ENCODE results near the gene KCNE2.

Gene KCNE2

GRCh38 chr21:34360488-34361241, 3.1 kb upstream of the KCNE2 start:
- no peak overlapping the region for H3K27ac ChIP-seq (ENCODE audit: insufficient read depth in 1 of 2, low read depth in 1 of 2, low read length in 2 of 2, poor library complexity in 1 of 2, severe bottlenecking in 2 of 2)
- ChIA-PET POLR2A (no interaction called here), CTCF (interaction anchor here (0.6 to 1.3 kb wide), 5 partner anchors 9 to 436 kb away, joined by 3 read pairs; no protein-coding TSS in a partner anchor)
- 91% methylated on average over 3 of the region's 12 CpGs for WGBS (ENCODE audit: insufficient coverage)
- peaks cover 0 to 2% (median 0%) of the 10 kb centered on the region in 4 experiments for H3K4me1 ChIP-seq (ENCODE audit: control extremely low read depth in 1 of 4, control insufficient read depth in 4 of 4, insufficient read depth in 4 of 4, low read length in 3 of 4)
- H3K36me3 ChIP-seq (ENCODE audit: control insufficient read depth in 4 of 4, insufficient read depth in 4 of 4, low read length in 3 of 4) = no peaks in the 10 kb centered on the region
- DNase-seq = no peak
- no peaks in the 10 kb centered on the region for H3K27me3 ChIP-seq (replicated peaks in 2 of 5; ENCODE audit: control insufficient read depth in 4 of 5, insufficient read depth in 5 of 5, low read length in 4 of 5)
- peaks cover 0 to 7% (median 0%) of the 10 kb centered on the region in 5 experiments for H3K9me3 ChIP-seq (ENCODE audit: control extremely low read depth in 1 of 5, control insufficient read depth in 4 of 5, insufficient read depth in 2 of 5, low read depth in 1 of 5, low read length in 4 of 5)
- H3K4me3 ChIP-seq (ENCODE audit: control insufficient read depth in 1 of 7, extremely low read depth in 1 of 7, insufficient read depth in 4 of 7, low read depth in 2 of 7, low read length in 6 of 7) = no peak overlapping the region

GRCh38 chr21:34362136-34362444, 1.7 kb upstream of the KCNE2 start:
- H3K4me3 ChIP-seq (ENCODE audit: control insufficient read depth in 1 of 7, extremely low read depth in 1 of 7, insufficient read depth in 4 of 7, low read depth in 2 of 7, low read length in 6 of 7) = peak overlapping the region in 1 of 7 experiments; percentile 14
- H3K4me1 ChIP-seq (ENCODE audit: control extremely low read depth in 1 of 4, control insufficient read depth in 4 of 4, insufficient read depth in 4 of 4, low read length in 3 of 4) = peaks cover 0 to 2% (median 0%) of the 10 kb centered on the region in 4 experiments
- H3K27ac ChIP-seq (ENCODE audit: insufficient read depth in 1 of 2, low read depth in 1 of 2, low read length in 2 of 2, poor library complexity in 1 of 2, severe bottlenecking in 2 of 2) = no peak overlapping the region
- no CpG with 5 or more reads among the region's 3 CpGs for WGBS (ENCODE audit: insufficient coverage)
- no peaks in the 10 kb centered on the region for H3K27me3 ChIP-seq (replicated peaks in 2 of 5; ENCODE audit: control insufficient read depth in 4 of 5, insufficient read depth in 5 of 5, low read length in 4 of 5)
- ChIA-PET CTCF (interaction anchor here (0.6 to 3.0 kb wide), 9 partner anchors 14 to 460 kb away, joined by 3 to 15 read pairs (median 4); no protein-coding TSS in a partner anchor), POLR2A (no interaction called here)
- H3K9me3 ChIP-seq (ENCODE audit: control extremely low read depth in 1 of 5, control insufficient read depth in 4 of 5, insufficient read depth in 2 of 5, low read depth in 1 of 5, low read length in 4 of 5) = peaks cover 0 to 7% (median 0%) of the 10 kb centered on the region in 5 experiments
- H3K36me3 ChIP-seq (ENCODE audit: control insufficient read depth in 4 of 4, insufficient read depth in 4 of 4, low read length in 3 of 4) = no peaks in the 10 kb centered on the region
- DNase-seq = no peak

DNA sequence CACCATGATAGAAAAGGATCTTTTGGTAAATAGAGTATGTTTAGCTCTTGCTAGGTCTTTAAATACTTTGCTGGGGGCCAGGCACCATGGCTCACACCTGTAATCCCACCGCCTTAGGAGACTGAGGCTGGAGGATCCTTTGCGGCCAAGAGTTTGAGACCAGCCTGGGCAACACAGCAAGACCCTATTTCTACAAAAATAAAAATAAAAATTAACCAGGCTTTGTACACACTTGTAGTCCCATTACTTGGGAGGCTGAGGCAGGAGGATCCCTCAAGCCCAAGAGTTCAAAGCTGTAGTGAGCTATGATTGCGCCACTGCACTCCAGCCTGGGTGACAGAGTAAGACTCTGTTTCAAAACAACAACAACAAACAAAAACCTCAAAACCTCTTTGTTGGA, 1.1 kb upstream of the KCNE2 start:
- H3K36me3 ChIP-seq (ENCODE audit: control insufficient read depth in 4 of 4, insufficient read depth in 4 of 4, low read length in 3 of 4) = no peaks in the 10 kb centered on the region
- peaks cover 0 to 5% (median 0%) of the 10 kb centered on the region in 5 experiments for H3K9me3 ChIP-seq (ENCODE audit: control extremely low read depth in 1 of 5, control insufficient read depth in 4 of 5, insufficient read depth in 2 of 5, low read depth in 1 of 5, low read length in 4 of 5)
- peaks cover 0 to 2% (median 0%) of the 10 kb centered on the region in 4 experiments for H3K4me1 ChIP-seq (ENCODE audit: control extremely low read depth in 1 of 4, control insufficient read depth in 4 of 4, insufficient read depth in 4 of 4, low read length in 3 of 4)
- WGBS (ENCODE audit: insufficient coverage) = 100% methylated on average over 1 of the region's 3 CpGs
- H3K4me3 ChIP-seq (ENCODE audit: control insufficient read depth in 1 of 7, extremely low read depth in 1 of 7, insufficient read depth in 4 of 7, low read depth in 2 of 7, low read length in 6 of 7) = no peak overlapping the region
- DNase-seq = no peak
- ChIA-PET CTCF (interaction anchor here (0.6 to 3.0 kb wide), 10 partner anchors 8 to 460 kb away, joined by 3 to 15 read pairs (median 4); no protein-coding TSS in a partner anchor), POLR2A (no interaction called here)
- no peak overlapping the region for H3K27ac ChIP-seq (ENCODE audit: insufficient read depth in 1 of 2, low read depth in 1 of 2, low read length in 2 of 2, poor library complexity in 1 of 2, severe bottlenecking in 2 of 2)
- no peaks in the 10 kb centered on the region for H3K27me3 ChIP-seq (replicated peaks in 2 of 5; ENCODE audit: control insufficient read depth in 4 of 5, insufficient read depth in 5 of 5, low read length in 4 of 5)

GRCh38 chr21:34364921-34365320, 1.1 kb downstream of the KCNE2 start:
- no peak for DNase-seq
- CTCF ChIA-PET = interaction anchor here (0.5 to 3.0 kb wide), 5 partner anchors 17 to 442 kb away, joined by 3 to 15 read pairs (median 4); no protein-coding TSS in a partner anchor

GRCh38 chr21:34365809-34366208, 2.0 kb downstream of the KCNE2 start:
- no peak overlapping the region for H3K27ac ChIP-seq (ENCODE audit: insufficient read depth in 1 of 2, low read depth in 1 of 2, low read length in 2 of 2, poor library complexity in 1 of 2, severe bottlenecking in 2 of 2)
- H3K9me3 ChIP-seq (ENCODE audit: control extremely low read depth in 1 of 5, control insufficient read depth in 4 of 5, insufficient read depth in 2 of 5, low read depth in 1 of 5, low read length in 4 of 5) = no peaks in the 10 kb centered on the region
- peaks cover 0 to 2% (median 0%) of the 10 kb centered on the region in 5 experiments for H3K27me3 ChIP-seq (replicated peaks in 2 of 5; ENCODE audit: control insufficient read depth in 4 of 5, insufficient read depth in 5 of 5, low read length in 4 of 5)
- POLR2A ChIA-PET = no interaction called here
- peaks cover 0 to 2% (median 0%) of the 10 kb centered on the region in 4 experiments for H3K4me1 ChIP-seq (ENCODE audit: control extremely low read depth in 1 of 4, control insufficient read depth in 4 of 4, insufficient read depth in 4 of 4, low read length in 3 of 4)
- H3K36me3 ChIP-seq (ENCODE audit: control insufficient read depth in 4 of 4, insufficient read depth in 4 of 4, low read length in 3 of 4) = no peaks in the 10 kb centered on the region
- H3K4me3 ChIP-seq (ENCODE audit: control insufficient read depth in 1 of 7, extremely low read depth in 1 of 7, insufficient read depth in 4 of 7, low read depth in 2 of 7, low read length in 6 of 7) = no peak overlapping the region
- CTCF ChIA-PET = interaction anchor here (1.2 to 2.4 kb wide), 3 partner anchors 11 to 266 kb away, joined by 3 to 6 read pairs (median 5); no protein-coding TSS in a partner anchor
- 98% methylated on average over 6 of the region's 6 CpGs for WGBS (ENCODE audit: insufficient coverage)
- no peak for DNase-seq

More at GRCh38 chr21:34364921-34365320, 1.1 kb downstream of the KCNE2 start:
- no peaks in the 10 kb centered on the region for H3K36me3 ChIP-seq (ENCODE audit: control insufficient read depth in 4 of 4, insufficient read depth in 4 of 4, low read length in 3 of 4)
- no peak overlapping the region for H3K4me3 ChIP-seq (ENCODE audit: control insufficient read depth in 1 of 7, extremely low read depth in 1 of 7, insufficient read depth in 4 of 7, low read depth in 2 of 7, low read length in 6 of 7)
- no peaks in the 10 kb centered on the region for H3K9me3 ChIP-seq (ENCODE audit: control extremely low read depth in 1 of 5, control insufficient read depth in 4 of 5, insufficient read depth in 2 of 5, low read depth in 1 of 5, low read length in 4 of 5)
- H3K27ac ChIP-seq (ENCODE audit: insufficient read depth in 1 of 2, low read depth in 1 of 2, low read length in 2 of 2, poor library complexity in 1 of 2, severe bottlenecking in 2 of 2) = no peak overlapping the region
- peaks cover 0 to 2% (median 0%) of the 10 kb centered on the region in 4 experiments for H3K4me1 ChIP-seq (ENCODE audit: control extremely low read depth in 1 of 4, control insufficient read depth in 4 of 4, insufficient read depth in 4 of 4, low read length in 3 of 4)
- H3K27me3 ChIP-seq (replicated peaks in 2 of 5; ENCODE audit: control insufficient read depth in 4 of 5, insufficient read depth in 5 of 5, low read length in 4 of 5) = peaks cover 0 to 2% (median 0%) of the 10 kb centered on the region in 5 experiments
- POLR2A ChIA-PET = no interaction called here

DNA sequence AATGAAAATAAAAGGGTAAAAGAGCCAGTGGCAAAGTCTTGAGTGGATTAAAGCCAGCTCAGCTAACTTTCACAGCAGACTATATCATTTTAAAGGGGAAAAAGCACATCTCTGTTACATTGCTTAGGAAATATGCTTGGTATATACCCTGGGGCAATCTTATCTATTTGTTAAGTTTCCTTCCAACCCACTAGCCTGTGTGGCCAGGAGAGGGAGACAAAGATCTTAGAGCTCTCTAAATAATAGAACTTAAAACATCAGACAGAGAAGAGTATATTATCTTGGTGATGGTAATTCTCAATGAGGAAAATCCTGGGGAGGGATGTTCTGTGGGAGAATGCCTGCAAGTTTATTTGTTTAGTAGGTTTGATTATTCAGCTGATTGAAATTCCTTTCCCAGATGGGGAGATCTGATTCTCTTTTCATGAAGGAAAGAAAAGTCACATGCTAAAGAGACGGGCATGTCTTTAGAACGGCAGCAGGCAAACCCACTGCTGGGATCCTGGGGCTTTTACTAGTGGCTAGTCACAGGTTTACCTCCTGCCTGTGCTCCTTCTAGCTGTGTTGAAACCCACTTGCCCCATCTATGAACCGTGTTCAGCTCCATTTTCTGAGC, 3.6 kb downstream of the KCNE2 start:
- H3K4me3 ChIP-seq (ENCODE audit: control insufficient read depth in 1 of 7, extremely low read depth in 1 of 7, insufficient read depth in 4 of 7, low read depth in 2 of 7, low read length in 6 of 7) = no peak overlapping the region
- no peaks in the 10 kb centered on the region for H3K4me1 ChIP-seq (ENCODE audit: control extremely low read depth in 1 of 4, control insufficient read depth in 4 of 4, insufficient read depth in 4 of 4, low read length in 3 of 4)
- H3K9me3 ChIP-seq (ENCODE audit: control extremely low read depth in 1 of 5, control insufficient read depth in 4 of 5, insufficient read depth in 2 of 5, low read depth in 1 of 5, low read length in 4 of 5) = no peaks in the 10 kb centered on the region
- H3K36me3 ChIP-seq (ENCODE audit: control insufficient read depth in 4 of 4, insufficient read depth in 4 of 4, low read length in 3 of 4) = no peaks in the 10 kb centered on the region
- CTCF ChIA-PET = interaction anchor here (0.7 to 1.4 kb wide), 6 partner anchors 19 to 717 kb away, joined by 3 to 5 read pairs (median 4); no protein-coding TSS in a partner anchor
- no peak overlapping the region for H3K27ac ChIP-seq (ENCODE audit: insufficient read depth in 1 of 2, low read depth in 1 of 2, low read length in 2 of 2, poor library complexity in 1 of 2, severe bottlenecking in 2 of 2)
- DNase-seq = peak; percentile 57 to 81 (median 76)
- POLR2A ChIA-PET = no interaction called here
- WGBS (ENCODE audit: insufficient coverage) = 88% methylated on average over 3 of the region's 3 CpGs
- peaks cover 0 to 2% (median 0%) of the 10 kb centered on the region in 5 experiments for H3K27me3 ChIP-seq (replicated peaks in 2 of 5; ENCODE audit: control insufficient read depth in 4 of 5, insufficient read depth in 5 of 5, low read length in 4 of 5)

DNA sequence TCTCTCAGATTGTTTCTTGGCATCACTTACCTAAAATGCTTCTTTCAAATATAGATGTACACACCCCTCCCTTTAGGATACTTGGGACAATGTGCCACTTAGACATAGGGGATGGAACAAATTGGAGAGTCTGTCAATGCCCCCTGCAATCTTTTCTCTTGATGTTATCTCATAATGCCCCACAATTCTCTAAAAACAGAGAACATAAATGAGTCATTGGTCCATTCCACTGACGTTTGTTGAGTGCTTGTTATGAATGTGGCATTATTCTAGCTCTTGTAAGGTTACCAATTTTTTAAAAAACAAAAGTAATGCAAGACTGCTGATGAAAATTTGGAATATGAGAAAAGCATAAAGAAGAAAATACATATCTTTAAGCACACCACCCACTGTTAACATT, 5.9 kb downstream of the KCNE2 start:
- CTCF ChIA-PET = interaction anchor here (1.6 kb wide), 1 partner anchor 23 kb away, joined by 3 read pairs; no protein-coding TSS in a partner anchor
- no CpG with 5 or more reads among the region's 1 CpG for WGBS (ENCODE audit: insufficient coverage)
- peaks cover 0 to 4% (median 0%) of the 10 kb centered on the region in 4 experiments for H3K4me1 ChIP-seq (ENCODE audit: control extremely low read depth in 1 of 4, control insufficient read depth in 4 of 4, insufficient read depth in 4 of 4, low read length in 3 of 4)

More for the DNA sequence above, 5.9 kb downstream of the KCNE2 start:
- DNase-seq = no peak
- no peaks in the 10 kb centered on the region for H3K36me3 ChIP-seq (ENCODE audit: control insufficient read depth in 4 of 4, insufficient read depth in 4 of 4, low read length in 3 of 4)
- no peak overlapping the region for H3K27ac ChIP-seq (ENCODE audit: insufficient read depth in 1 of 2, low read depth in 1 of 2, low read length in 2 of 2, poor library complexity in 1 of 2, severe bottlenecking in 2 of 2)
- peaks cover 0 to 2% (median 0%) of the 10 kb centered on the region in 5 experiments for H3K27me3 ChIP-seq (replicated peaks in 2 of 5; ENCODE audit: control insufficient read depth in 4 of 5, insufficient read depth in 5 of 5, low read length in 4 of 5)
- POLR2A ChIA-PET = no interaction called here
- H3K9me3 ChIP-seq (ENCODE audit: control extremely low read depth in 1 of 5, control insufficient read depth in 4 of 5, insufficient read depth in 2 of 5, low read depth in 1 of 5, low read length in 4 of 5) = no peaks in the 10 kb centered on the region
- H3K4me3 ChIP-seq (ENCODE audit: control insufficient read depth in 1 of 7, extremely low read depth in 1 of 7, insufficient read depth in 4 of 7, low read depth in 2 of 7, low read length in 6 of 7) = no peak overlapping the region
